IPS DF 6.9 (cell line): ENCODE results near the gene DNAJC18.
A peak's percentile ranks its signal among the peaks of the same experiment; 100 is the strongest.

ENCODE experiments used
- DNase-seq: peaks from one replicate; pipeline ENCODE4 v3.0.0-alpha.2; 2013; ENCODE audit warnings: low read depth, low spot score
- H3K27ac ChIP-seq: one replicate; pipeline ENCODE4 v1.5.1; 2013; ENCODE audit warnings: low read length, control low read depth
- H3K27me3 ChIP-seq: 2 replicates; pipeline ENCODE4 v1.6.1; 2013; ENCODE audit warnings: mild to moderate bottlenecking, low read length; ENCODE audit not compliant: control insufficient read depth, insufficient read depth
- H3K36me3 ChIP-seq: 2 replicates; pipeline ENCODE4 v1.6.1; 2013; ENCODE audit warnings: low read length; ENCODE audit not compliant: control insufficient read depth, insufficient read depth
- H3K4me1 ChIP-seq: 2 replicates; pipeline ENCODE4 v1.6.1; 2013; ENCODE audit warnings: low read length; ENCODE audit not compliant: control insufficient read depth, insufficient read depth
- H3K4me3 ChIP-seq: 2 replicates; pipeline ENCODE4 v1.5.1; 2013; ENCODE audit warnings: mild to moderate bottlenecking, low read length
- H3K9me3 ChIP-seq: 2 replicates; pipeline ENCODE4 v1.6.1; 2013; ENCODE audit warnings: low read length, inconsistent platforms; ENCODE audit not compliant: control insufficient read depth, insufficient read depth
- WGBS: extraction: QIAGEN DNeasy Blood & Tissue Kit; methylation state at CpG from one replicate; pipeline ENCODE4 v1.1.7; 2013; ENCODE audit warnings: mixed read lengths, missing lambda C conversion rate; ENCODE audit not compliant: insufficient read length, insufficient coverage; 5-methylcytosine and 5-hydroxymethylcytosine counted together

DNAJC18 gene

GRCh38 chr5:139426203-139426885, 13.0 kb downstream of the DNAJC18 start:
- Histone ChIP-seq H3K9me3 (no peaks in the 10 kb centered on the region), H3K36me3 (peaks cover 4% of the 10 kb centered on the region; the same call in 1 of the 2 replicates), H3K27ac (no peak overlapping the region), H3K4me3 (no peak overlapping the region), H3K27me3 (no peaks in the 10 kb centered on the region), H3K4me1 (no peaks in the 10 kb centered on the region)
- no CpG with 5 or more reads among the region's 8 CpGs for WGBS
- no peak for DNase-seq

GRCh38 chr5:139425497-139425896, 13.8 kb downstream of the DNAJC18 start:
- H3K27me3 ChIP-seq = no peaks in the 10 kb centered on the region
- peaks cover 4% of the 10 kb centered on the region; the same call in 1 of the 2 replicates for H3K36me3 ChIP-seq
- no peaks in the 10 kb centered on the region for H3K4me1 ChIP-seq
- no peaks in the 10 kb centered on the region for H3K9me3 ChIP-seq
- WGBS = no CpG with 5 or more reads among the region's 5 CpGs
- H3K27ac ChIP-seq = no peak overlapping the region
- DNase-seq = no peak
- no peak overlapping the region for H3K4me3 ChIP-seq

- no peaks in the 10 kb centered on the region for H3K27me3 ChIP-seq
- H3K36me3 ChIP-seq = peaks cover 7% of the 10 kb centered on the region; the same call in 1 of the 2 replicates
- peak; percentile 41 for DNase-seq
- no peak overlapping the region for H3K4me3 ChIP-seq
- WGBS = no CpG with 5 or more reads among the region's 5 CpGs
- H3K9me3 ChIP-seq = no peaks in the 10 kb centered on the region
- H3K4me1 ChIP-seq = no peaks in the 10 kb centered on the region
- H3K27ac ChIP-seq = no peak overlapping the region
Measured at GRCh38 chr5:139422307-139422893, 16.9 kb downstream of the DNAJC18 start.

- H3K36me3 ChIP-seq = peaks cover 7% of the 10 kb centered on the region; the same call in 1 of the 2 replicates
- H3K4me1 ChIP-seq = no peaks in the 10 kb centered on the region
- H3K9me3 ChIP-seq = no peaks in the 10 kb centered on the region
- no peak for DNase-seq
- H3K4me3 ChIP-seq = no peak overlapping the region
- H3K27me3 ChIP-seq = no peaks in the 10 kb centered on the region
- no CpG with 5 or more reads among the region's 9 CpGs for WGBS
- H3K27ac ChIP-seq = no peak overlapping the region
Measured at GRCh38 chr5:139419226-139420192, 19.8 kb downstream of the DNAJC18 start.

GRCh38 chr5:139418793-139419192, 20.5 kb downstream of the DNAJC18 start:
- WGBS = no CpG with 5 or more reads among the region's 1 CpG
- Histone ChIP-seq H3K27me3 (no peaks in the 10 kb centered on the region), H3K4me3 (no peak overlapping the region), H3K27ac (no peak overlapping the region), H3K4me1 (no peaks in the 10 kb centered on the region), H3K9me3 (no peaks in the 10 kb centered on the region), H3K36me3 (peaks cover 4% of the 10 kb centered on the region; the same call in 1 of the 2 replicates)
- no peak for DNase-seq

- Histone ChIP-seq H3K36me3 (peaks cover 3% of the 10 kb centered on the region; the same call in 1 of the 2 replicates), H3K4me3 (no peak overlapping the region), H3K9me3 (no peaks in the 10 kb centered on the region), H3K4me1 (no peaks in the 10 kb centered on the region), H3K27ac (no peak overlapping the region), H3K27me3 (no peaks in the 10 kb centered on the region)
- no CpG with 5 or more reads among the region's 4 CpGs for WGBS
- DNase-seq = no peak
Measured at GRCh38 chr5:139417214-139417613, 22.1 kb downstream of the DNAJC18 start.

GRCh38 chr5:139416651-139417050, 22.7 kb downstream of the DNAJC18 start:
- Histone ChIP-seq H3K27me3 (no peaks in the 10 kb centered on the region), H3K9me3 (no peaks in the 10 kb centered on the region), H3K36me3 (peaks cover 3% of the 10 kb centered on the region; the same call in 1 of the 2 replicates), H3K27ac (no peak overlapping the region), H3K4me3 (no peak overlapping the region), H3K4me1 (no peaks in the 10 kb centered on the region)
- no peak for DNase-seq
- no CpG with 5 or more reads among the region's 9 CpGs for WGBS

- Histone ChIP-seq H3K4me1 (no peaks in the 10 kb centered on the region), H3K9me3 (no peaks in the 10 kb centered on the region), H3K36me3 (peaks cover 3% of the 10 kb centered on the region; the same call in 1 of the 2 replicates), H3K27me3 (no peaks in the 10 kb centered on the region), H3K27ac (no peak overlapping the region), H3K4me3 (no peak overlapping the region)
- DNase-seq = no peak
Measured at GRCh38 chr5:139415869-139416268, 23.5 kb downstream of the DNAJC18 start.

GRCh38 chr5:139415221-139415861, 24.0 kb downstream of the DNAJC18 start:
- peaks cover 3% of the 10 kb centered on the region; the same call in 1 of the 2 replicates for H3K36me3 ChIP-seq
- no peak for DNase-seq
- no CpG with 5 or more reads among the region's 8 CpGs for WGBS
- H3K27ac ChIP-seq = no peak overlapping the region
- H3K27me3 ChIP-seq = no peaks in the 10 kb centered on the region
- H3K9me3 ChIP-seq = no peaks in the 10 kb centered on the region
- no peaks in the 10 kb centered on the region for H3K4me1 ChIP-seq
- no peak overlapping the region for H3K4me3 ChIP-seq

- Histone ChIP-seq H3K27ac (no peak overlapping the region), H3K4me1 (no peaks in the 10 kb centered on the region), H3K36me3 (peaks cover 3% of the 10 kb centered on the region; the same call in 1 of the 2 replicates), H3K4me3 (no peak overlapping the region), H3K9me3 (no peaks in the 10 kb centered on the region), H3K27me3 (no peaks in the 10 kb centered on the region)
- no CpG with 5 or more reads among the region's 9 CpGs for WGBS
- DNase-seq = no peak
Measured at GRCh38 chr5:139414581-139415130, 24.7 kb downstream of the DNAJC18 start.
